Loucy (cell line): ENCODE data around the gene SLC9A9.

ENCODE experiments used
- CTCF ChIP-seq: fragments of 200-600 bp; sonication (generic); conservative IDR thresholded peaks from 2 replicates; pipeline ENCODE4 v1.5.1; 2014; ENCODE audit warnings: mild to moderate bottlenecking, antibody characterized with exemption, low read length
- EZH2phosphoT487 ChIP-seq: fragments of 200-600 bp; IDR thresholded peaks from 2 replicates; pipeline ENCODE4 v1.6.1; 2018; ENCODE audit warnings: antibody characterized with exemption, mild to moderate bottlenecking, moderate library complexity, borderline replicate concordance

DNA sequence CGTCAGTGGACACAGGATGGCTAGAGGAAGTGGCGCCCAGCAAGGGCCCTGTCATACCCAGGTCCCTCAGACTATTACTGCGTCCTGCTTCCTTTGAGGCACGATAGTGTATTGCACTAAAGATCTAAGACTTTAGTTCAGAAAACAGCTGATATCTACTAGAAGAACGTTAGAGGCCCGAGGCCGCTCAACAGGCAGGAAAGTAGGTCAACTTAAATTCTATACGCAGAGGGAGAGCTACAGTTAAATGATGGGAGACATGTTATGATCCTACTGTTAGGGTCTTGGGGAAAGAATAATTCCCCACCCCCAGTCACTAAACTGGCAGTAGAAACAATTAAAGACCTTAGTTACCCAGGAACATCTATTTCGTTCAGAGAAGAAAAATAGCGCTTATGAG is 410.9 kb downstream of the SLC9A9 start:
- no peak for TF ChIP-seq CTCF
- no peak for TF ChIP-seq EZH2phosphoT487
